K562 (cell line): ENCODE data around the gene STX3.

Experiments used
- CTCF ChIP-seq, 3 experiments: IDR thresholded peaks in 2 of 3; conservative IDR thresholded peaks in 1 of 3; 2 replicates each; pipeline ENCODE4 v1.5.1; 2011 to 2012; ENCODE audit warnings: low read length in 3 of 3, mild to moderate bottlenecking in 3 of 3, control low read depth in 2 of 3, improper control_type of control experiment in 1 of 3, inconsistent platforms in 1 of 3, low read depth in 1 of 3, mixed read lengths in 1 of 3, moderate library complexity in 1 of 3; ENCODE audit not compliant: insufficient read depth in 2 of 3
- ERF ChIP-seq: fragments of 450-650 bp; formaldehyde crosslinking; IDR thresholded peaks from 2 replicates; pipeline ENCODE4 v1.4.0; 2020; ENCODE audit warnings: mild to moderate bottlenecking, mixed read lengths
- FOXA1 ChIP-seq: fragments of 450-650 bp; IDR thresholded peaks from 2 replicates; pipeline ENCODE4 v1.6.1; 2016; ENCODE audit warnings: mild to moderate bottlenecking, borderline replicate concordance
- HMG20A ChIP-seq: fragments of 450-650 bp; formaldehyde crosslinking; conservative IDR thresholded peaks from 2 replicates; pipeline ENCODE4 v1.4.0; 2020; ENCODE audit warnings: mild to moderate bottlenecking, mixed read lengths
- HMGXB4 ChIP-seq: sonication (generic); formaldehyde crosslinking; IDR thresholded peaks from 2 replicates; pipeline ENCODE4 v1.8.1; 2023; ENCODE audit warnings: mild to moderate bottlenecking, missing genetic modification reagents
- MBD2 ChIP-seq: sonication (generic); IDR thresholded peaks from 2 replicates; pipeline ENCODE4 v1.6.1; 2016; ENCODE audit warnings: low read depth, borderline replicate concordance
- MTA3 ChIP-seq: fragments of 450-650 bp; formaldehyde crosslinking; IDR thresholded peaks from 2 replicates; pipeline ENCODE4 v1.6.1; 2017; ENCODE audit warnings: mild to moderate bottlenecking, borderline replicate concordance
- PHB2 ChIP-seq: fragments of 450-650 bp; IDR thresholded peaks from 2 replicates; pipeline ENCODE4 v1.6.1; 2017; ENCODE audit warnings: low read depth
- PRDM10 ChIP-seq: fragments of 450-650 bp; IDR thresholded peaks from 2 replicates; pipeline ENCODE4 v1.6.1; 2018; ENCODE audit not compliant: partially characterized antibody
- TEAD2 ChIP-seq: fragments of 450-650 bp; IDR thresholded peaks from 2 replicates; pipeline ENCODE4 v1.6.1; 2016; ENCODE audit warnings: missing genetic modification characterization, control low read depth, missing compliant biosample characterization
- ZFX ChIP-seq: sonication (generic); formaldehyde crosslinking; IDR thresholded peaks from 2 replicates; pipeline ENCODE4 v1.8.0; 2022; ENCODE audit warnings: mild to moderate bottlenecking, missing genetic modification reagents, moderate library complexity
- ZNF384 ChIP-seq: IDR thresholded peaks from 2 replicates; pipeline ENCODE4 v1.6.1; 2012; ENCODE audit warnings: low read depth, low read length, improper control_type of control experiment

- no peak for TF ChIP-seq PHB2
- TF ChIP-seq CTCF (IDR thresholded peaks at IDR 0.05 in 2 of 3, conservative IDR thresholded peaks at IDR 0.05 in 1 of 3; ENCODE audit: insufficient read depth in 2 of 3, low read depth in 1 of 3, low read length in 3 of 3) = no peak
- no peak for TF ChIP-seq PRDM10
- no peak for TF ChIP-seq HMG20A
- no peak for TF ChIP-seq HMGXB4 (CRISPR knock-in tag)
- no peak for TF ChIP-seq ERF
- no peak for TF ChIP-seq ZFX (CRISPR knock-in tag)
- TF ChIP-seq MBD2 = no peak
- TF ChIP-seq ZNF384 = no peak
- no peak for TF ChIP-seq MTA3
- TF ChIP-seq FOXA1 = no peak
- no peak for TF ChIP-seq TEAD2 (tag)
These were observed 32.0 kb downstream of the STX3 start for GRCh38 chr11:59787255-59787588.
